Activated CD8-positive, alpha-beta memory T cell treated with anti-CD3 and anti-CD28 coated beads for 36 hours (primary cell): ENCODE results near the gene ACTR2. TPM values are rescaled to one million over a fixed set of nuclear protein-coding genes. Genes with fewer than 3 reads are reported as not detected.
"Not testable (repeated sequence)": the region's sequence is repeated elsewhere in the genome, so short reads cannot be mapped to it uniquely, and the experiment has no call there.

Experiments
- CTCF ChIA-PET: fragments of 350-600 bp; sonication (Branson Sonifier 250); formaldehyde crosslinking; loops from one replicate; lab custom pipeline; 2021; ENCODE audit warnings: antibody characterized with exemption; lab: Charles Lee
- POLR2A ChIA-PET: fragments of 350-600 bp; sonication (Branson Sonifier 250); formaldehyde crosslinking; loops from one replicate; lab custom pipeline; 2021; ENCODE audit warnings: antibody characterized with exemption; lab: Charles Lee
- total RNA-seq, 2 experiments: library from RNA; stranded (reverse); gene quantifications; one replicate each; pipeline ENCODE4 v1.2.3, GENCODE V29; 2021

The ACTR2 gene
- total RNA-seq, 2 experiments from 2014 or later = 305 to 306 TPM

GRCh38 chr2:65296971-65297370 is 69.3 kb downstream of the ACTR2 start:
- POLR2A ChIA-PET = no interaction called here
- CTCF ChIA-PET = no interaction called here

- ChIA-PET POLR2A (no interaction called here), CTCF (interaction anchor here (1.5 to 4.6 kb wide), 2 partner anchors 20 to 22 kb away, joined by 3 to 28 read pairs; no protein-coding TSS in a partner anchor)
These were observed 69.9 kb downstream of the ACTR2 start for GRCh38 chr2:65297544-65297943.

GRCh38 chr2:65298089-65298488 is 70.5 kb downstream of the ACTR2 start:
- CTCF ChIA-PET = interaction anchor here (1.5 to 4.6 kb wide), 2 partner anchors 20 to 22 kb away, joined by 3 to 28 read pairs; no protein-coding TSS in a partner anchor
- POLR2A ChIA-PET = no interaction called here

GRCh38 chr2:65299246-65299645 is 71.6 kb downstream of the ACTR2 start:
- ChIA-PET CTCF (interaction anchor here (0.9 to 4.6 kb wide), 3 partner anchors 18 to 59 kb away, joined by 3 to 28 read pairs (median 4); no protein-coding TSS in a partner anchor), POLR2A (interaction anchor here (1.5 kb wide), 1 partner anchor 20 kb away, joined by 7 read pairs; no protein-coding TSS in a partner anchor)

GRCh38 chr2:65300134-65300760 is 72.6 kb downstream of the ACTR2 start:
- ChIA-PET POLR2A (interaction anchor here (0.9 to 2.1 kb wide), 4 partner anchors 19 to 137 kb away, joined by 3 to 10 read pairs (median 8); no protein-coding TSS in a partner anchor), CTCF (interaction anchor here (0.6 to 4.6 kb wide), 6 partner anchors 20 to 137 kb away, joined by 3 to 28 read pairs (median 4); partner anchors contain the start of gene ACTR2)

GRCh38 chr2:65300761-65301711 is 73.4 kb downstream of the ACTR2 start:
- ChIA-PET POLR2A (interaction anchor here (0.7 to 2.1 kb wide), 5 partner anchors 9 to 360 kb away, joined by 3 to 10 read pairs (median 3); no protein-coding TSS in a partner anchor), CTCF (interaction anchor here (0.6 to 4.6 kb wide), 6 partner anchors 19 to 272 kb away, joined by 3 to 28 read pairs (median 4); partner anchors contain the start of gene ACTR2)

- CTCF ChIA-PET = no interaction called here
- POLR2A ChIA-PET = no interaction called here
These were observed 78.3 kb downstream of the ACTR2 start for GRCh38 chr2:65305934-65306333.

GRCh38 chr2:65309699-65310098 is 82.1 kb downstream of the ACTR2 start:
- POLR2A ChIA-PET = interaction anchor here (0.6 kb wide), 1 partner anchor 8 kb away, joined by 3 read pairs; no protein-coding TSS in a partner anchor
- CTCF ChIA-PET = no interaction called here

GRCh38 chr2:65311049-65311448 is 83.4 kb downstream of the ACTR2 start:
- ChIA-PET POLR2A (interaction anchor here (0.8 kb wide), 1 partner anchor 9 kb away, joined by 3 read pairs; no protein-coding TSS in a partner anchor), CTCF (no interaction called here)

- CTCF ChIA-PET = no interaction called here
- POLR2A ChIA-PET = no interaction called here
These were observed 84.0 kb downstream of the ACTR2 start for GRCh38 chr2:65311596-65311995.

- CTCF ChIA-PET = no interaction called here
These were observed 85.7 kb downstream of the ACTR2 start for GRCh38 chr2:65313126-65313953.

GRCh38 chr2:65313954-65314256 is 86.3 kb downstream of the ACTR2 start:
- ChIA-PET CTCF (no interaction called here), POLR2A (no interaction called here)

More at GRCh38 chr2:65313126-65313953, 85.7 kb downstream of the ACTR2 start:
- POLR2A ChIA-PET = no interaction called here

- CTCF ChIA-PET = no interaction called here
- POLR2A ChIA-PET = no interaction called here
These were observed 87.3 kb downstream of the ACTR2 start for GRCh38 chr2:65314801-65315441.

GRCh38 chr2:65316072-65316471 is 88.4 kb downstream of the ACTR2 start:
- ChIA-PET POLR2A (no interaction called here), CTCF (no interaction called here)

- CTCF ChIA-PET = interaction anchor here (0.9 kb wide), 1 partner anchor 19 kb away, joined by 3 read pairs; no protein-coding TSS in a partner anchor
- POLR2A ChIA-PET = not testable (repeated sequence)
These were observed 89.7 kb downstream of the ACTR2 start for GRCh38 chr2:65317351-65317750.

- CTCF ChIA-PET = interaction anchor here (0.9 kb wide), 1 partner anchor 19 kb away, joined by 3 read pairs; no protein-coding TSS in a partner anchor
These were observed 90.2 kb downstream of the ACTR2 start for GRCh38 chr2:65317841-65318240.

GRCh38 chr2:65319072-65319673 is 91.5 kb downstream of the ACTR2 start:
- CTCF ChIA-PET = interaction anchor here (1.2 to 2.6 kb wide), 7 partner anchors 11 to 120 kb away, joined by 3 to 28 read pairs (median 4); no protein-coding TSS in a partner anchor

More at GRCh38 chr2:65317841-65318240, 90.2 kb downstream of the ACTR2 start:
- POLR2A ChIA-PET = no interaction called here

More at GRCh38 chr2:65319072-65319673, 91.5 kb downstream of the ACTR2 start:
- POLR2A ChIA-PET = interaction anchor here (0.6 to 2.1 kb wide), 5 partner anchors 18 to 118 kb away, joined by 3 to 10 read pairs (median 7); partner anchors contain the start of gene ACTR2
